ENCODE results near the gene PCGF5. TPM values are rescaled to one million over a fixed set of nuclear protein-coding genes. Genes with fewer than 3 reads are reported as not detected.

The PCGF5 gene
- total and polyA plus RNA-seq, 9 of the 15 experiments (the other 6 are each of a cell fraction or from before 2014, with no cell fraction given) = 10.9 to 40.0 (median 20.3) TPM

GRCh38 chr10:91198781-91199180 is 21.7 kb upstream of the PCGF5 start (continued):
- TF ChIP-seq REST (IDR thresholded peaks at IDR 0.05; ENCODE audit: borderline replicate concordance) (no peak), REST (CRISPR knock-in tag; IDR thresholded peaks at IDR 0.05; ENCODE audit: low read depth) (no peak), KLF1 (tag; IDR thresholded peaks at IDR 0.05) (no peak), ARID1B (IDR thresholded peaks at IDR 0.05) (no peak), COPS2 (conservative IDR thresholded peaks at IDR 0.05) (no peak), ATF3 (IDR thresholded peaks at IDR 0.05) (peak; percentile 87), ATF3 (CRISPR knock-in tag; conservative IDR thresholded peaks at IDR 0.05) (no peak), WHSC1 (IDR thresholded peaks at IDR 0.05; ENCODE audit: low read length) (no peak), TRIM24 (IDR thresholded peaks at IDR 0.05) (peak; percentile 57 to 75; a peak in 2 of 4 replicates), SMAD2 (IDR thresholded peaks at IDR 0.05; ENCODE audit: low read depth, low read length) (no peak), TBP (optimal IDR thresholded peaks at IDR 0.05; ENCODE audit: low read depth, low read length) (no peak), FOXA3 (CRISPR knock-in tag; conservative IDR thresholded peaks at IDR 0.05 in 1 of 2, IDR thresholded peaks at IDR 0.05 in 1 of 2) (no peak), GATAD2A (IDR thresholded peaks at IDR 0.05) (no peak), BRD9 (IDR thresholded peaks at IDR 0.05; ENCODE audit: low read depth, partially characterized antibody) (no peak), ZBTB12 (CRISPR knock-in tag; IDR thresholded peaks at IDR 0.05) (no peak), NFE2 (IDR thresholded peaks at IDR 0.05; ENCODE audit: low read depth) (no peak), ZEB2 (IDR thresholded peaks at IDR 0.05) (no peak), RBM15 (IDR thresholded peaks at IDR 0.05; ENCODE audit: insufficient read depth, low read length) (no peak), MEIS2 (IDR thresholded peaks at IDR 0.05; ENCODE audit: partially characterized antibody) (peak; percentile 15), NR2C2 (CRISPR knock-in tag; IDR thresholded peaks at IDR 0.05) (no peak), NR2C2 (tag; IDR thresholded peaks at IDR 0.05) (peak; percentile 40; the same call in 1 of the 2 replicates)
